Activated CD4-positive, alpha-beta memory T cell treated with anti-CD3 and anti-CD28 coated beads, Interleukin-2, amount 10 ng/mL, durations not matched to agents 7 days and 5 days (primary cell): ENCODE results near the gene BMP2K. TPM values are rescaled to one million over a fixed set of nuclear protein-coding genes. Genes with fewer than 3 reads are reported as not detected.
A peak's percentile ranks its signal among the peaks of the same experiment; 100 is the strongest.

Experiments
- CTCF ChIA-PET: fragments of 350-600 bp; sonication (Branson Sonifier 250); formaldehyde crosslinking; loops from one replicate; lab custom pipeline; 2021; ENCODE audit warnings: antibody characterized with exemption, inconsistent platforms; lab: Charles Lee
- POLR2A ChIA-PET: fragments of 350-600 bp; sonication (Branson Sonifier 250); formaldehyde crosslinking; loops from one replicate; lab custom pipeline; 2021; ENCODE audit warnings: antibody characterized with exemption; lab: Charles Lee
- DNase-seq: peaks from one replicate; pipeline ENCODE4 v3.0.0-alpha.2; 2020
- H3K27ac Mint-ChIP-seq: one replicate; pipeline ENCODE4 v1.8.0; 2021; ENCODE audit warnings: mild to moderate bottlenecking, mixed read lengths
- H3K27me3 Mint-ChIP-seq: one replicate; pipeline ENCODE4 v1.8.0; 2021; ENCODE audit warnings: mixed read lengths
- H3K36me3 Mint-ChIP-seq: one replicate; pipeline ENCODE4 v1.8.0; 2021; ENCODE audit warnings: low read depth, mixed read lengths
- H3K4me1 Mint-ChIP-seq: one replicate; pipeline ENCODE4 v1.8.0; 2021; ENCODE audit warnings: mixed read lengths
- H3K4me3 Mint-ChIP-seq: one replicate; pipeline ENCODE4 v1.8.0; 2021; ENCODE audit warnings: mild to moderate bottlenecking, mixed read lengths
- H3K9me3 Mint-ChIP-seq: one replicate; pipeline ENCODE4 v1.8.0; 2021; ENCODE audit warnings: mixed read lengths
- total RNA-seq, 2 experiments: library from RNA; stranded (reverse); gene quantifications; one replicate each; pipeline ENCODE4 v1.2.3, GENCODE V29; 2021

BMP2K gene
- total RNA-seq = 10 to 100 TPM; 15.6 to 15.8 TPM

- peak; percentile 82 for DNase-seq
- H3K4me1 Mint-ChIP-seq = peaks cover 23% of the 10 kb centered on the region
- no peaks in the 10 kb centered on the region for H3K9me3 Mint-ChIP-seq
- H3K27ac Mint-ChIP-seq = peak within 1 kb of the TSS; percentile 84
- ChIA-PET POLR2A (interaction anchor here (0.6 to 1.4 kb wide), 6 partner anchors 9 to 1704 kb away, joined by 3 to 5 read pairs (median 4); no protein-coding TSS in a partner anchor), CTCF (interaction anchor here (1.3 kb wide), 1 partner anchor 114 kb away, joined by 4 read pairs; no protein-coding TSS in a partner anchor)
- no peaks in the 10 kb centered on the region for H3K27me3 Mint-ChIP-seq
- H3K4me3 Mint-ChIP-seq = peak within 1 kb of the TSS; percentile 85
- no peaks in the 10 kb centered on the region for H3K36me3 Mint-ChIP-seq
Measured at GRCh38 chr4:78776079-78776728, at the start of gene BMP2K. Gene BMP2K (plus strand): TSS chr4:78776350. CDS start chr4:78776544, 194 bp downstream.

GRCh38 chr4:78726546-78726945 lies 49.6 kb upstream of the BMP2K start:
- peaks cover 2% of the 10 kb centered on the region for H3K4me1 Mint-ChIP-seq
- POLR2A ChIA-PET = no interaction called here
- H3K27ac Mint-ChIP-seq = no peak overlapping the region
- H3K4me3 Mint-ChIP-seq = no peak overlapping the region
- CTCF ChIA-PET = no interaction called here
- no peak for DNase-seq
- no peaks in the 10 kb centered on the region for H3K36me3 Mint-ChIP-seq
- H3K9me3 Mint-ChIP-seq = no peaks in the 10 kb centered on the region
- H3K27me3 Mint-ChIP-seq = peaks cover 2% of the 10 kb centered on the region

- H3K4me3 Mint-ChIP-seq = no peak overlapping the region
- no peaks in the 10 kb centered on the region for H3K36me3 Mint-ChIP-seq
- no peaks in the 10 kb centered on the region for H3K4me1 Mint-ChIP-seq
- no peak for DNase-seq
- peaks cover 2% of the 10 kb centered on the region for H3K27me3 Mint-ChIP-seq
- no peaks in the 10 kb centered on the region for H3K9me3 Mint-ChIP-seq
- H3K27ac Mint-ChIP-seq = no peak overlapping the region
- ChIA-PET POLR2A (no interaction called here), CTCF (no interaction called here)
Measured at GRCh38 chr4:78732332-78733104, 43.6 kb upstream of the BMP2K start.

GRCh38 chr4:78734441-78735162 lies 41.5 kb upstream of the BMP2K start:
- Mint-ChIP-seq H3K9me3 (no peaks in the 10 kb centered on the region), H3K27ac (no peak overlapping the region), H3K36me3 (no peaks in the 10 kb centered on the region), H3K4me3 (no peak overlapping the region), H3K27me3 (peaks cover 2% of the 10 kb centered on the region), H3K4me1 (no peaks in the 10 kb centered on the region)
- no peak for DNase-seq
- POLR2A ChIA-PET = no interaction called here
- CTCF ChIA-PET = no interaction called here

GRCh38 chr4:78735697-78736096 lies 40.5 kb upstream of the BMP2K start:
- Mint-ChIP-seq H3K4me1 (no peaks in the 10 kb centered on the region), H3K4me3 (no peak overlapping the region), H3K36me3 (no peaks in the 10 kb centered on the region), H3K27ac (no peak overlapping the region), H3K9me3 (no peaks in the 10 kb centered on the region), H3K27me3 (peaks cover 2% of the 10 kb centered on the region)
- POLR2A ChIA-PET = no interaction called here
- DNase-seq = no peak
- CTCF ChIA-PET = no interaction called here

DNA sequence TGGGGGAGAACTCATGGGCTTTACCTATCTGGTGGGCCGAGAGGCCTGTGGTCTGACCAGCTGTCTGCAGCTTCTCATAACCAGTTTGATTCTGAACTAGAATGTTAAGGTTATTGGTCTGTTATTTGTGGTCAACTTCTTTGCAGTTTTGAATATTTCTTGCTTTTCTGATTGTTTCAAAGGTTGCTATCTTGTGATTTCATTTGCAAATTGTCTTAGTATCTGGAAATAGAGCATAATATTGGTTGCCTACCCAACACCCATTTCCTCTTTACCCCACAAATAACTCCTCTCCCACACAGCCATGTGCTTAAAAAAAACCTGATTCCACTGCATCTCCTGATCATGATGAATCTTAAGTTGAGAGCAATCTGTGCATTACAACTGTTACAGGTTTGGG lies 39.1 kb upstream of the BMP2K start:
- ChIA-PET CTCF (no interaction called here), POLR2A (no interaction called here)
- Mint-ChIP-seq H3K27me3 (peaks cover 2% of the 10 kb centered on the region), H3K36me3 (no peaks in the 10 kb centered on the region), H3K27ac (no peak overlapping the region), H3K4me3 (no peak overlapping the region), H3K4me1 (no peaks in the 10 kb centered on the region), H3K9me3 (no peaks in the 10 kb centered on the region)
- no peak for DNase-seq

GRCh38 chr4:78737973-78738372 lies 38.2 kb upstream of the BMP2K start:
- POLR2A ChIA-PET = no interaction called here
- Mint-ChIP-seq H3K27ac (no peak overlapping the region), H3K4me1 (no peaks in the 10 kb centered on the region)

DNA sequence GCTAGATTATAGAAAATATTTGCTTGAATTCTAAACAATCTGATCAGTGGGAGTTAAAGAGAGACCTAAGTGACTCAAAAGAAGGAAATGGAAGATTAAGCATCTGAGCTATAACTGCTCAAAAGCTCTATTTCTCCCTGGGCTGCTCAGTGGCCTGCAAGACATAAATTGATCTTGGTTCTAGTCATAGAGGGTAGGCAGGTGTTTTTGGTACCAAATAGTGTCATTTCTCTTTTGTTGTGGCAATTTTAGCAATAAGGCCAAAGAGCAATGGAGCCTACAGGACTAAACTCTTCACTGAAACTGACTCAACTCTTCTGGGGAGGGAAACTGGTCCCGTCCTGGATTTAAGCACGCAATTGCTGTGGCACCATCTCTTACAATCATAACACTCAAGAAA lies 33.9 kb upstream of the BMP2K start:
- ChIA-PET CTCF (no interaction called here), POLR2A (no interaction called here)
- Mint-ChIP-seq H3K4me3 (no peak overlapping the region), H3K27me3 (peaks cover 2% of the 10 kb centered on the region), H3K36me3 (no peaks in the 10 kb centered on the region), H3K4me1 (no peaks in the 10 kb centered on the region), H3K27ac (no peak overlapping the region), H3K9me3 (no peaks in the 10 kb centered on the region)
- no peak for DNase-seq

More at GRCh38 chr4:78737973-78738372, 38.2 kb upstream of the BMP2K start:
- no peaks in the 10 kb centered on the region for H3K9me3 Mint-ChIP-seq
- no peak for DNase-seq
- H3K27me3 Mint-ChIP-seq = peaks cover 2% of the 10 kb centered on the region
- CTCF ChIA-PET = interaction anchor here (0.8 kb wide), 1 partner anchor 9 kb away, joined by 3 read pairs; no protein-coding TSS in a partner anchor
- H3K36me3 Mint-ChIP-seq = no peaks in the 10 kb centered on the region
- H3K4me3 Mint-ChIP-seq = no peak overlapping the region

DNA sequence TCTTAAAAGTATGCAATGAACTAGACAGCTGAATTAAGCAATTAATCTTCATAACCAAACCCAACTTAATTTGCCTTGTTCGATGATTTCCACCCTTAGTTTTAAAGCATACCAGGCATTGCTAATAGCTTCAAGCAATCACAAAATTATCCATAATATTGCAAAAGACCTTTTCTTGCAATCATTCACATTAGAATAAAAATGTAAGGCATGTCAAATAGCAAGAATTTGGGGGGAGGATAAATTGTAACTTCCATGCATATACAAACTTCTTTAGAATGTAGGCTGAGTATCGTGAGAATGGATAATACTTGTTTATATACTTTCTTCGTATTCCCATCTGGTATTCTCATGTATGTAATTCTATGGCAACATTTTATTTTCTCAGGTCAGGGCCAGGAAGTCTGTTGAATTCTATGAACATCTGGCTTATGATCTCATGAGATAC lies 28.7 kb upstream of the BMP2K start:
- H3K27ac Mint-ChIP-seq = no peak overlapping the region
- POLR2A ChIA-PET = no interaction called here
- H3K36me3 Mint-ChIP-seq = no peaks in the 10 kb centered on the region
- no peak for DNase-seq
- peaks cover 3% of the 10 kb centered on the region for H3K4me1 Mint-ChIP-seq
- CTCF ChIA-PET = interaction anchor here (1.0 kb wide), 1 partner anchor 9 kb away, joined by 3 read pairs; no protein-coding TSS in a partner anchor
- H3K9me3 Mint-ChIP-seq = no peaks in the 10 kb centered on the region
- H3K4me3 Mint-ChIP-seq = no peak overlapping the region
- no peaks in the 10 kb centered on the region for H3K27me3 Mint-ChIP-seq

GRCh38 chr4:78748381-78748780 lies 27.8 kb upstream of the BMP2K start:
- Mint-ChIP-seq H3K9me3 (no peaks in the 10 kb centered on the region), H3K36me3 (no peaks in the 10 kb centered on the region), H3K4me3 (no peak overlapping the region), H3K27me3 (no peaks in the 10 kb centered on the region), H3K4me1 (peaks cover 3% of the 10 kb centered on the region), H3K27ac (no peak overlapping the region)
- ChIA-PET POLR2A (no interaction called here), CTCF (no interaction called here)
- DNase-seq = no peak

- Mint-ChIP-seq H3K4me3 (no peak overlapping the region), H3K4me1 (peaks cover 3% of the 10 kb centered on the region), H3K27ac (no peak overlapping the region), H3K9me3 (no peaks in the 10 kb centered on the region), H3K36me3 (no peaks in the 10 kb centered on the region), H3K27me3 (no peaks in the 10 kb centered on the region)
- ChIA-PET CTCF (no interaction called here), POLR2A (no interaction called here)
- DNase-seq = no peak
Measured at GRCh38 chr4:78749258-78749971, 26.7 kb upstream of the BMP2K start.

DNA sequence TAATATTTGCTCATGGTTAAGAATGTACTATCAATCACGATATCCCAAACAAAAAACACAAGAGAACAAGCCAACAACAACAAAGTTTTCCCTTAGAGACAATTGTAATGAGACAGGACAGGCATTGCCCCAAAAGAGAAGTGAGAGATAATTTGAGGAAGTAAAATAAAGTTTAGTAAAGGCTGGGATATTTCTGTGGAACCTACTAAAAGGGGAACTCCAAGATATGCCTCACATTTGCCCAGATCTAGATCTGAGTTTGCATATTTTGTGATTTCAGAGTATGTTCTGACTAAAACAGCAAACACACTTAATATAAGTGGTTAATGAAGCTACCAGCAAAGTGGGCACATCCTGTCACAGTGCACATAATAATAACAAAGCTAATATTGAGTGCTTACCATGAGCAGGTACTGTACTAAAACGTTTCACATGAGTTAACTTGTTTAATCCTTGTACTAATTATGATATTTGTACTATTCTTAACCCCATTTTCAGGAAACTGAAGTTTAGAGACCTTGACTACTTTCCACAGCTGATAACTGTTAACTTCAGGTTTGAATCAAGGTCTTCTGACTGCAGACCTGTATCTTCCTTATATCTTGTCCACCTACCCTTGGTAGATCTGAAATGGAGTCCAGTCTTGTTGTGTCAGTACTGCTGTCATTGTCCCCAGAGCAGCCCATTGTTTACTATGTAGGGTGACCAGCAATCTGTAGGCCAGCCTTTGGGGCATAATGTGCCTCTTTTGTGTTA lies 26.0 kb upstream of the BMP2K start:
- H3K36me3 Mint-ChIP-seq = no peaks in the 10 kb centered on the region
- H3K4me3 Mint-ChIP-seq = no peak overlapping the region
- H3K27ac Mint-ChIP-seq = no peak overlapping the region
- no peak for DNase-seq
- H3K27me3 Mint-ChIP-seq = no peaks in the 10 kb centered on the region
- POLR2A ChIA-PET = no interaction called here
- CTCF ChIA-PET = no interaction called here
- no peaks in the 10 kb centered on the region for H3K9me3 Mint-ChIP-seq
- H3K4me1 Mint-ChIP-seq = peaks cover 3% of the 10 kb centered on the region
